Measurements from ENCODE around the gene TGM2. TPM values are rescaled to one million over a fixed set of nuclear protein-coding genes. Genes with fewer than 3 reads are reported as not detected.

The TGM2 gene
- total and polyA plus RNA-seq, 12 donors, result 146 to 993 (median 463) TPM

GRCh38 chr20:38094373-38094891 lies 70.6 kb downstream of the TGM2 start:
- Histone ChIP-seq H3K27ac (peak overlapping the region in 9 of 10 donors; percentile 9 to 84 (median 71)), H3K36me3 (peaks cover 0 to 23% (median 12%) of the 10 kb centered on the region in 9 donors), H3K9me3 (no peaks in the 10 kb centered on the region), H3K4me1 (peaks cover 5 to 76% (median 52%) of the 10 kb centered on the region in 9 donors), H3K4me3 (no peak overlapping the region), H3K27me3 (no peaks in the 10 kb centered on the region)
- ATAC-seq, result peak in 7 of 8 donors; percentile 6 to 73 (median 57)
- DNase-seq, result peak in 1 of 2 donors; percentile 61
- TF ChIP-seq CTCF (IDR thresholded peaks at IDR 0.05), result no peak
- 28 to 39% methylated on average over 1 of the region's 1 CpG for WGBS, 2 donors
- intact Hi-C loops (cut with DNase I), result no loop called here

- intact Hi-C loops (cut with DNase I), result no loop called here
- Histone ChIP-seq H3K9me3 (no peaks in the 10 kb centered on the region), H3K36me3 (peaks cover 0 to 30% (median 17%) of the 10 kb centered on the region in 9 donors), H3K27ac (peak overlapping the region in 8 of 10 donors; percentile 63 to 84 (median 73)), H3K4me3 (no peak overlapping the region), H3K27me3 (no peaks in the 10 kb centered on the region), H3K4me1 (peaks cover 5 to 69% (median 52%) of the 10 kb centered on the region in 9 donors)
- TF ChIP-seq CTCF (IDR thresholded peaks at IDR 0.05), result no peak
- ATAC-seq (no peak), DNase-seq (no peak)
- 94 to 95% methylated on average over 8 of the region's 8 CpGs for WGBS, 2 donors
Observed at GRCh38 chr20:38093641-38094077, 71.4 kb downstream of the TGM2 start.

GRCh38 chr20:38092915-38093314 lies 72.2 kb downstream of the TGM2 start:
- Histone ChIP-seq H3K4me1 (peaks cover 5 to 62% (median 52%) of the 10 kb centered on the region in 9 donors), H3K36me3 (peaks cover 0 to 38% (median 25%) of the 10 kb centered on the region in 9 donors), H3K9me3 (no peaks in the 10 kb centered on the region), H3K4me3 (no peak overlapping the region), H3K27ac (peak overlapping the region in 9 of 10 donors; percentile 29 to 84 (median 71)), H3K27me3 (no peaks in the 10 kb centered on the region)
- no peak for ATAC-seq
- no peak for DNase-seq
- intact Hi-C loops (cut with DNase I), result no loop called here
- TF ChIP-seq CTCF (IDR thresholded peaks at IDR 0.05), result no peak

- WGBS, 2 donors, result 80 to 82% methylated on average over 12 of the region's 12 CpGs
Observed at GRCh38 chr20:38092260-38092857, 72.7 kb downstream of the TGM2 start.

More at GRCh38 chr20:38092260-38092857, 72.7 kb downstream of the TGM2 start:
- Histone ChIP-seq H3K9me3 (no peaks in the 10 kb centered on the region), H3K4me1 (peaks cover 5 to 66% (median 52%) of the 10 kb centered on the region in 9 donors), H3K36me3 (peaks cover 0 to 42% (median 25%) of the 10 kb centered on the region in 9 donors), H3K4me3 (no peak overlapping the region), H3K27ac (peak overlapping the region; percentile 11 to 84 (median 70)), H3K27me3 (no peaks in the 10 kb centered on the region)
- ATAC-seq, result peak in 4 of 8 donors; percentile 15 to 37 (median 24)
- intact Hi-C loops (cut with DNase I), result no loop called here
- TF ChIP-seq CTCF (IDR thresholded peaks at IDR 0.05), result no peak
- peak in 1 of 2 donors; percentile 5 for DNase-seq
